Activated T-helper 1 cell treated with Interleukin-2 at 50 U/mL for 16 hours (primary cell): ENCODE measurements around the gene FGF18.

ENCODE experiments used
- DNase-seq: peaks from one replicate; pipeline ENCODE4 v3.0.0-alpha.2; 2020; ENCODE audit warnings: low read depth

Gene FGF18

GRCh38 chr5:171422902-171423663, 3.6 kb downstream of the FGF18 start:
- no peak for DNase-seq

- no peak for DNase-seq
These were observed 5.3 kb downstream of the FGF18 start for GRCh38 chr5:171424726-171425125.

GRCh38 chr5:171425596-171426244, 6.3 kb downstream of the FGF18 start:
- no peak for DNase-seq

GRCh38 chr5:171426266-171426665, 6.8 kb downstream of the FGF18 start:
- no peak for DNase-seq

GRCh38 chr5:171426680-171427079, 7.2 kb downstream of the FGF18 start:
- no peak for DNase-seq

GRCh38 chr5:171427318-171428167, 8.1 kb downstream of the FGF18 start:
- DNase-seq: no peak

GRCh38 chr5:171428168-171428696, 8.8 kb downstream of the FGF18 start:
- DNase-seq: no peak

GRCh38 chr5:171428809-171429542, 9.5 kb downstream of the FGF18 start:
- no peak for DNase-seq

GRCh38 chr5:171429543-171429910, 10.1 kb downstream of the FGF18 start:
- DNase-seq: no peak

GRCh38 chr5:171431251-171431777, 11.9 kb downstream of the FGF18 start:
- no peak for DNase-seq

GRCh38 chr5:171432076-171432475, 12.6 kb downstream of the FGF18 start:
- no peak for DNase-seq

- no peak for DNase-seq
These were observed 13.3 kb downstream of the FGF18 start for GRCh38 chr5:171432583-171433351.

- no peak for DNase-seq
These were observed 13.9 kb downstream of the FGF18 start for GRCh38 chr5:171433352-171433698.

GRCh38 chr5:171433982-171434676, 14.7 kb downstream of the FGF18 start:
- DNase-seq: no peak

- DNase-seq: no peak
These were observed 15.4 kb downstream of the FGF18 start for GRCh38 chr5:171434874-171435273.

GRCh38 chr5:171435908-171436307, 16.5 kb downstream of the FGF18 start:
- no peak for DNase-seq

- DNase-seq: no peak
These were observed 17.4 kb downstream of the FGF18 start for GRCh38 chr5:171436804-171437285.

- no peak for DNase-seq
These were observed 17.9 kb downstream of the FGF18 start for GRCh38 chr5:171437286-171437821.

- DNase-seq: no peak
These were observed 19.3 kb downstream of the FGF18 start for GRCh38 chr5:171438738-171439137.

GRCh38 chr5:171441246-171441791, 21.9 kb downstream of the FGF18 start:
- no peak for DNase-seq
